Measurements from ENCODE around the gene RGL3. TPM values are rescaled to one million over a fixed set of nuclear protein-coding genes. Genes with fewer than 3 reads are reported as not detected.
A peak's percentile ranks its signal among the peaks of the same experiment; 100 is the strongest.

Gene RGL3
- total and polyA plus RNA-seq, 2 experiments from 2014 or later = 0.54 to 1.4 TPM

DNA sequence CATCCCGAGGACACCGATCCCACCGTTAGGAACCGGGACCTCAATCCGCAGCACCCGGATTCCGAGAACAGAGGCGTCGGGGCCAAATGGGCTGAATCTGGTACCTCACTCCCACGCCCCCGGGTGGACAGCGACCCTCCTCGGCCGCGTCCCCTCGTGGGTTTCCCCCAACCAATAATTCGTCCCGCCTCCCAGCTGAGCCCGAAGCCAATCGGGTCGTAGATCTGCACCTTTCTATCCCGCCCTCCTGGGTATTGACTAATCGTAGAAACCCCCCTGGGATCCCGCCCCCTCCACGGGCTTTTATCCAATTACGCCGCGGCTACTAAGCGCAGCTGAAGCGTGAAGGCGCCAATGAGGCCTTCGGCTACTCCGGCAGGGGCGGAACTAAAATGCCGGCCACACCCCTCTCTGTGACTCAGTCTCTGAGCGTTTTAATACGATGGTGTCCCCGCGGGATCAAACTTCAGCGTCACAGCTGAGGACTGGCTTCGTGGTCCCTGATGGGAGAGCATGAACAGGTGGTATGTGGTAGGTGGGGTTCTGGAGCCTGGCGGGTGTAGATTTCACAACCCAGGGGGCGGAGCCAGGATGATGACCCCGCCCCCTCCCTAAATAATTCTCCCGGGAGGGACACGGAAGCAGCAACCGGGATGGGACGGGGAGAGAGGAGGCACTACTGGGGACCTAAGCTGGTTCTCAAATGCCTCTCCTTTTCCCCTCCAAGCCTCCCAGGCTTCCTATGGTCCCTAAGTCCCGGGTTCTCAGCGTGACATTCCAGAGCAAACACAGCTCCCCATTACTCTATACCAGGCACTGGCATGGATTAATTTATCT lies 72.8 kb downstream of the RGL3 start, which contains the start of the genes CCDC159 and TMEM205:
Gene CCDC159, plus strand, starts transcription at position 416 of the 837 bp plus-strand sequence. Its CDS starts 88 bp downstream, at position 504.
Gene TMEM205, minus strand, starts transcription at position 165 of the 837 bp plus-strand sequence. CDS start 649 bp downstream, outside the sequence.
- Histone ChIP-seq H3K9me3 (ENCODE audit: low read depth) (no peaks in the 10 kb centered on the region), H3K9ac (peak within 1 kb of the TSS; percentile 85), H3K4me2 (ENCODE audit: unreplicated experiment) (peak within 1 kb of the TSS; percentile 85), H3K36me3 (ENCODE audit: low read depth) (no peaks in the 10 kb centered on the region), H2AFZ (peak within 1 kb of the TSS; percentile 94), H4K20me1 (ENCODE audit: insufficient read depth) (no peaks in the 10 kb centered on the region), H3K27me3 (replicated peaks; ENCODE audit: insufficient read depth) (no peaks in the 10 kb centered on the region), H3K4me1 (ENCODE audit: insufficient read depth) (peaks cover 16% of the 10 kb centered on the region), H3F3A (ENCODE audit: insufficient read depth) (peaks cover 21% of the 10 kb centered on the region), H3K4me3 (peak within 1 kb of the TSS; percentile 85), H3K9me2 (ENCODE audit: insufficient read depth) (no peaks in the 10 kb centered on the region), H3K79me2 (ENCODE audit: insufficient read depth) (no peaks in the 10 kb centered on the region), H3K27ac (peak within 1 kb of the TSS; percentile 41)
- peak; percentile 100 for DNase-seq
- in situ Hi-C loops (cut with MboI) = no loop called here
- WGBS, 2 experiments (ENCODE audit: low coverage in 1 of 2, low lambda C conversion rate in 2 of 2, missing lambda C conversion rate in 2 of 2) = 0 to 1% methylated on average over 33 to 50 of the region's 50 CpGs
- TF ChIP-seq EZH2 (IDR thresholded peaks at IDR 0.05; ENCODE audit: insufficient read depth, poor library complexity, severe bottlenecking) (no peak), EZH2phosphoT487 (IDR thresholded peaks at IDR 0.05; ENCODE audit: insufficient read depth, low read depth) (no peak)

DNA sequence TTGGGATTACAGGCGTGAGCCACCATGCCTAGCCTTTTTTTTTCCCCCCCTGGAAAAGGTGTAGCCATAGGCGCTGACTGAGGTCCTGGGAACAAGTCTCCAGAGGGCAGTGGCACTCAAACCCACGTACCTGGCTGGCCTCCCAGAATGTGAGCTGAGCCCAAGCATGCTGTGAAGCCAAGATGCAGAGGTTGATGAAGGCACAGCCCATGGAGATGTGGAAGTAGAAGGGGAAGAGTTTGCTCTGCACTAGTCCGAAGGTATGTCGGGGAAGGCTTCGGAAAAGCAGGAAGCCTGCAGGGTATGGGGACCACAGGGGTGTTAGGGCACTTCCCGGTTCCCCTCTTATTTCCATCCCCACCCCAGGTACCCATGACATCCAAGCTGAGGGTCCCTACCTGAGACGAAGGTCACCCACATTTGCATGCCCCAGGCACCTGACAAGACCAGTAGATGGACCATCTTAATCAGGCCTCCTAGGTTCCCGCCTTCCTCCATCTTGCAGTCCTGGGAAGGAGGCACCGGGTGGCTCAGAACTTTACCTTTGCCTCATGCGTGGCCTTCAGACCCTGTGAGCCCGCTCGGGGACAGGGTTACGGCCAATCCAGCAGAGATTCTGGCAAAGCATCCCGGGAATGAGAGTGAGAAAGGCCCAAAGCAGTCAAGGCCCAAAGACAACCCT lies 73.9 kb downstream of the RGL3 start:
- Histone ChIP-seq H3K9me3 (ENCODE audit: low read depth) (no peaks in the 10 kb centered on the region), H3K4me3 (peak overlapping the region; percentile 85), H3K79me2 (ENCODE audit: insufficient read depth) (no peaks in the 10 kb centered on the region), H2AFZ (peak overlapping the region; percentile 94; the same call in 1 of the 2 replicates), H3F3A (ENCODE audit: insufficient read depth) (peaks cover 21% of the 10 kb centered on the region), H3K27me3 (replicated peaks; ENCODE audit: insufficient read depth) (no peaks in the 10 kb centered on the region), H4K20me1 (ENCODE audit: insufficient read depth) (no peaks in the 10 kb centered on the region), H3K27ac (no peak overlapping the region), H3K4me2 (ENCODE audit: unreplicated experiment) (peak overlapping the region; percentile 84), H3K36me3 (ENCODE audit: low read depth) (no peaks in the 10 kb centered on the region), H3K9ac (peak overlapping the region; percentile 85), H3K9me2 (ENCODE audit: insufficient read depth) (no peaks in the 10 kb centered on the region), H3K4me1 (ENCODE audit: insufficient read depth) (peaks cover 16% of the 10 kb centered on the region)
- WGBS, 2 experiments (ENCODE audit: low coverage in 1 of 2, low lambda C conversion rate in 2 of 2, missing lambda C conversion rate in 2 of 2) = 38 to 42% methylated on average over 15 of the region's 15 CpGs
- in situ Hi-C loops (cut with MboI) = no loop called here
- peak; percentile 40 for DNase-seq
- TF ChIP-seq EZH2phosphoT487 (IDR thresholded peaks at IDR 0.05; ENCODE audit: insufficient read depth, low read depth) (no peak), EZH2 (IDR thresholded peaks at IDR 0.05; ENCODE audit: insufficient read depth, poor library complexity, severe bottlenecking) (no peak)

Small RNAs within 50 kb of the gene (small RNA-seq; reads per million reads assigned to genes)
- not detected for gene RF00019 (ENCODE audit: low read depth, low replicate concordance)

Other genes starting within 250 kb of the RGL3 start
- gene KANK2, start 221.8 kb downstream of the RGL3 start, total RNA-seq (2014; rRNA removed; shearing (Covaris generic)) = 215 and 278 TPM in 2 replicates
- 76.3 and 77.1 TPM in 2 replicates for gene KANK2, start 221.8 kb downstream of the RGL3 start, polyA plus RNA-seq (2016; fragmentation: Nextera tagmentation; extraction: Ambion mirVana)
- gene ANGPTL8, start 179.7 kb downstream of the RGL3 start, total RNA-seq (2014; rRNA removed; shearing (Covaris generic)) = 1.7 TPM in 1 of 2 replicates, not detected in the other
- not detected in 2 replicates for gene ANGPTL8, start 179.7 kb downstream of the RGL3 start, polyA plus RNA-seq (2016; fragmentation: Nextera tagmentation; extraction: Ambion mirVana)
- 10.7 and 13.9 TPM in 2 replicates for gene DOCK6, start 156.8 kb downstream of the RGL3 start, total RNA-seq (2014; rRNA removed; shearing (Covaris generic))
- 11.8 and 17.7 TPM in 2 replicates for gene DOCK6, start 156.8 kb downstream of the RGL3 start, polyA plus RNA-seq (2016; fragmentation: Nextera tagmentation; extraction: Ambion mirVana)
- not detected in 2 replicates for gene TSPAN16, start 123.2 kb downstream of the RGL3 start, total RNA-seq (2014; rRNA removed; shearing (Covaris generic))
- not detected in 2 replicates for gene TSPAN16, start 123.2 kb downstream of the RGL3 start, polyA plus RNA-seq (2016; fragmentation: Nextera tagmentation; extraction: Ambion mirVana)
- gene RAB3D, start 79.7 kb downstream of the RGL3 start, total RNA-seq (2014; rRNA removed; shearing (Covaris generic)) = 5.1 and 9.0 TPM in 2 replicates
- gene RAB3D, start 79.7 kb downstream of the RGL3 start, polyA plus RNA-seq (2016; fragmentation: Nextera tagmentation; extraction: Ambion mirVana) = 3.7 and 4.3 TPM in 2 replicates
- 66.1 and 152 TPM in 2 replicates for gene TMEM205, start 73.0 kb downstream of the RGL3 start, total RNA-seq (2014; rRNA removed; shearing (Covaris generic))
- gene TMEM205, start 73.0 kb downstream of the RGL3 start, polyA plus RNA-seq (2016; fragmentation: Nextera tagmentation; extraction: Ambion mirVana) = 84.6 and 90.1 TPM in 2 replicates
- gene CCDC159, start 72.8 kb downstream of the RGL3 start, total RNA-seq (2014; rRNA removed; shearing (Covaris generic)) = 8.5 and 11.6 TPM in 2 replicates
- gene CCDC159, start 72.8 kb downstream of the RGL3 start, polyA plus RNA-seq (2016; fragmentation: Nextera tagmentation; extraction: Ambion mirVana) = 11.4 and 16.5 TPM in 2 replicates
- 39.7 and 67.8 TPM in 2 replicates for gene PLPPR2, start 63.9 kb downstream of the RGL3 start, total RNA-seq (2014; rRNA removed; shearing (Covaris generic))
- gene PLPPR2, start 63.9 kb downstream of the RGL3 start, polyA plus RNA-seq (2016; fragmentation: Nextera tagmentation; extraction: Ambion mirVana) = 52.0 TPM in 2 replicates
- 0.32 TPM in 1 of 2 replicates, not detected in the other for gene SWSAP1, start 44.6 kb downstream of the RGL3 start, total RNA-seq (2014; rRNA removed; shearing (Covaris generic))
- gene SWSAP1, start 44.6 kb downstream of the RGL3 start, polyA plus RNA-seq (2016; fragmentation: Nextera tagmentation; extraction: Ambion mirVana) = 1.3 and 1.4 TPM in 2 replicates
- gene EPOR, start 35.0 kb downstream of the RGL3 start, total RNA-seq (2014; rRNA removed; shearing (Covaris generic)) = 4.4 and 7.0 TPM in 2 replicates
- gene EPOR, start 35.0 kb downstream of the RGL3 start, polyA plus RNA-seq (2016; fragmentation: Nextera tagmentation; extraction: Ambion mirVana) = 4.3 and 4.7 TPM in 2 replicates
- 0.54 TPM in 1 of 2 replicates, not detected in the other for gene ODAD3, start 15.8 kb upstream of the RGL3 start, total RNA-seq (2014; rRNA removed; shearing (Covaris generic))
- gene ODAD3, start 15.8 kb upstream of the RGL3 start, polyA plus RNA-seq (2016; fragmentation: Nextera tagmentation; extraction: Ambion mirVana) = 0.44 and 0.95 TPM in 2 replicates
- gene PRKCSH, start 16.3 kb upstream of the RGL3 start, total RNA-seq (2014; rRNA removed; shearing (Covaris generic)) = 118 and 142 TPM in 2 replicates
- 94.1 and 104 TPM in 2 replicates for gene PRKCSH, start 16.3 kb upstream of the RGL3 start, polyA plus RNA-seq (2016; fragmentation: Nextera tagmentation; extraction: Ambion mirVana)
- gene ELAVL3, start 61.7 kb upstream of the RGL3 start, total RNA-seq (2014; rRNA removed; shearing (Covaris generic)) = not detected in 2 replicates
- gene ELAVL3, start 61.7 kb upstream of the RGL3 start, polyA plus RNA-seq (2016; fragmentation: Nextera tagmentation; extraction: Ambion mirVana) = not detected in 2 replicates
- 3.9 and 4.6 TPM in 2 replicates for gene ZNF653, start 86.5 kb upstream of the RGL3 start, total RNA-seq (2014; rRNA removed; shearing (Covaris generic))
- 1.4 and 2.2 TPM in 2 replicates for gene ZNF653, start 86.5 kb upstream of the RGL3 start, polyA plus RNA-seq (2016; fragmentation: Nextera tagmentation; extraction: Ambion mirVana)
- 28.0 and 35.2 TPM in 2 replicates for gene ECSIT, start 109.8 kb upstream of the RGL3 start, total RNA-seq (2014; rRNA removed; shearing (Covaris generic))
- gene ECSIT, start 109.8 kb upstream of the RGL3 start, polyA plus RNA-seq (2016; fragmentation: Nextera tagmentation; extraction: Ambion mirVana) = 17.1 and 20.5 TPM in 2 replicates
- 44.5 and 47.4 TPM in 2 replicates for gene CNN1, start 119.5 kb upstream of the RGL3 start, total RNA-seq (2014; rRNA removed; shearing (Covaris generic))
- 27.1 and 30.0 TPM in 2 replicates for gene CNN1, start 119.5 kb upstream of the RGL3 start, polyA plus RNA-seq (2016; fragmentation: Nextera tagmentation; extraction: Ambion mirVana)
- gene ELOF1, start 139.9 kb upstream of the RGL3 start, total RNA-seq (2014; rRNA removed; shearing (Covaris generic)) = 32.4 and 50.6 TPM in 2 replicates
- gene ELOF1, start 139.9 kb upstream of the RGL3 start, polyA plus RNA-seq (2016; fragmentation: Nextera tagmentation; extraction: Ambion mirVana) = 71.8 and 72.6 TPM in 2 replicates
- 0.11 TPM in 1 of 2 replicates, not detected in the other for gene ACP5, start 158.3 kb upstream of the RGL3 start, total RNA-seq (2014; rRNA removed; shearing (Covaris generic))
- gene ACP5, start 158.3 kb upstream of the RGL3 start, polyA plus RNA-seq (2016; fragmentation: Nextera tagmentation; extraction: Ambion mirVana) = 0.26 TPM in 1 of 2 replicates, not detected in the other
- gene ZNF627, start 178.2 kb upstream of the RGL3 start, total RNA-seq (2014; rRNA removed; shearing (Covaris generic)) = 13.3 and 13.8 TPM in 2 replicates
- 7.2 and 7.7 TPM in 2 replicates for gene ZNF627, start 178.2 kb upstream of the RGL3 start, polyA plus RNA-seq (2016; fragmentation: Nextera tagmentation; extraction: Ambion mirVana)